ENCODE results near the gene LBX2.

GRCh38 chr2:74542978-74543377 is 43.6 kb upstream of the LBX2 start:
- TF ChIP-seq, protein P1, sequence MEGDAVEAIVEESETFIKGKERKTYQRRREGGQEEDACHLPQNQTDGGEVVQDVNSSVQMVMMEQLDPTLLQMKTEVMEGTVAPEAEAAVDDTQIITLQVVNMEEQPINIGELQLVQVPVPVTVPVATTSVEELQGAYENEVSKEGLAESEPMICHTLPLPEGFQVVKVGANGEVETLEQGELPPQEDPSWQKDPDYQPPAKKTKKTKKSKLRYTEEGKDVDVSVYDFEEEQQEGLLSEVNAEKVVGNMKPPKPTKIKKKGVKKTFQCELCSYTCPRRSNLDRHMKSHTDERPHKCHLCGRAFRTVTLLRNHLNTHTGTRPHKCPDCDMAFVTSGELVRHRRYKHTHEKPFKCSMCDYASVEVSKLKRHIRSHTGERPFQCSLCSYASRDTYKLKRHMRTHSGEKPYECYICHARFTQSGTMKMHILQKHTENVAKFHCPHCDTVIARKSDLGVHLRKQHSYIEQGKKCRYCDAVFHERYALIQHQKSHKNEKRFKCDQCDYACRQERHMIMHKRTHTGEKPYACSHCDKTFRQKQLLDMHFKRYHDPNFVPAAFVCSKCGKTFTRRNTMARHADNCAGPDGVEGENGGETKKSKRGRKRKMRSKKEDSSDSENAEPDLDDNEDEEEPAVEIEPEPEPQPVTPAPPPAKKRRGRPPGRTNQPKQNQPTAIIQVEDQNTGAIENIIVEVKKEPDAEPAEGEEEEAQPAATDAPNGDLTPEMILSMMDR (IDR thresholded peaks at IDR 0.05) = no peak
- TF ChIP-seq POLR2AphosphoS5 (IDR thresholded peaks at IDR 0.05) (no peak), POLR2A (IDR thresholded peaks at IDR 0.05) (no peak), EP300 (IDR thresholded peaks at IDR 0.05) (no peak)

Data from gastroesophageal sphincter (tissue), 3 donors.